IMR-90 (cell line): ENCODE results near the gene AGBL1. TPM values are rescaled to one million over a fixed set of nuclear protein-coding genes. Genes with fewer than 3 reads are reported as not detected.

Source experiments
- ATAC-seq: fragments of 200-7000 bp; cut with Tn5 transposase; 2 replicates; pipeline ENCODE4 v1.9.1; 2020; ENCODE audit warnings: low read depth, mild to moderate bottlenecking, moderate library complexity
- BruUV-seq: library from RNA; stranded (reverse); fragments of 400-500 nt; replicated peaks from 2 replicates; lab custom pipeline; 2021; lab: Mats Ljungman, UMichigan
- CTCF ChIA-PET: fragments of 300-600 bp; formaldehyde crosslinking; extraction: SDS; loops from one replicate; lab custom pipeline; 2021; ENCODE audit warnings: antibody characterized with exemption; lab: Yijun Ruan, JAX
- POLR2A ChIA-PET: fragments of 300-600 bp; sonication (Branson Sonifier 250); formaldehyde crosslinking; loops from one replicate; lab custom pipeline; 2022; ENCODE audit warnings: antibody characterized with exemption; ENCODE audit not compliant: unreplicated experiment; lab: Charles Lee
- DNase-seq: peaks from one replicate; pipeline ENCODE4 v3.0.0; 2013
- H2AFZ ChIP-seq: replicated peaks from 2 replicates; pipeline ENCODE3; 2013; ENCODE audit warnings: low read length, mild to moderate bottlenecking; ENCODE audit not compliant: poor library complexity
- H2AK5ac ChIP-seq: 2 replicates; pipeline ENCODE4 v1.6.1; 2013; ENCODE audit warnings: low read depth, low read length, inconsistent platforms
- H2AK9ac ChIP-seq: replicated peaks from 2 replicates; pipeline ENCODE3; 2013; ENCODE audit warnings: mild to moderate bottlenecking, low read depth, low read length, moderate library complexity; ENCODE audit not compliant: poor library complexity
- H2BK120ac ChIP-seq: 2 replicates; pipeline ENCODE4 v1.6.1; 2013; ENCODE audit warnings: low read depth, low read length, inconsistent platforms
- H2BK15ac ChIP-seq: 3 replicates; pipeline ENCODE4 v1.6.1; 2013; ENCODE audit warnings: low read depth, low read length, inconsistent platforms
- H2BK20ac ChIP-seq: 2 replicates; pipeline ENCODE4 v1.6.1; 2013; ENCODE audit warnings: low read depth, mild to moderate bottlenecking, inconsistent platforms, low read length, moderate library complexity
- H2BK5ac ChIP-seq: 2 replicates; pipeline ENCODE4 v1.6.1; 2013; ENCODE audit warnings: mild to moderate bottlenecking, low read depth, low read length, inconsistent platforms; ENCODE audit not compliant: poor library complexity, severe bottlenecking
- H3K14ac ChIP-seq: replicated peaks from 2 replicates; pipeline ENCODE4 v1.6.1; 2013; ENCODE audit warnings: low read depth, low read length, inconsistent platforms
- H3K18ac ChIP-seq: 2 replicates; pipeline ENCODE4 v1.6.1; 2013; ENCODE audit warnings: low read depth, low read length, control low read depth
- H3K23ac ChIP-seq: 2 replicates; pipeline ENCODE4 v1.6.1; 2013; ENCODE audit warnings: low read depth, low read length, inconsistent platforms
- H3K27ac ChIP-seq: 2 replicates; pipeline ENCODE4 v1.5.1; 2013; ENCODE audit warnings: mild to moderate bottlenecking, control low read depth, low read length; ENCODE audit not compliant: insufficient read depth
- H3K27me3 ChIP-seq: 2 replicates; pipeline ENCODE4 v1.6.1; 2013; ENCODE audit warnings: low read length; ENCODE audit not compliant: control insufficient read depth, insufficient read depth
- H3K36me3 ChIP-seq: 2 replicates; pipeline ENCODE4 v1.6.1; 2013; ENCODE audit warnings: low read length, mixed read lengths; ENCODE audit not compliant: control insufficient read depth, insufficient read depth
- H3K4ac ChIP-seq: 2 replicates; pipeline ENCODE4 v1.6.1; 2013; ENCODE audit warnings: low read depth, low read length, inconsistent platforms
- H3K4me1 ChIP-seq: 2 replicates; pipeline ENCODE4 v1.6.1; 2013; ENCODE audit warnings: low read length, mixed read lengths; ENCODE audit not compliant: control insufficient read depth, insufficient read depth
- H3K4me2 ChIP-seq: 2 replicates; pipeline ENCODE4 v1.6.1; 2013; ENCODE audit warnings: low read depth, mild to moderate bottlenecking, control low read depth, low read length, moderate library complexity
- H3K4me3 ChIP-seq: 2 replicates; pipeline ENCODE4 v1.5.1; 2013; ENCODE audit warnings: low read depth, mild to moderate bottlenecking, control low read depth, low read length, moderate library complexity; ENCODE audit not compliant: insufficient read depth
- H3K56ac ChIP-seq: 2 replicates; pipeline ENCODE4 v1.6.1; 2013; ENCODE audit warnings: low read length, inconsistent platforms; ENCODE audit not compliant: insufficient read depth; ENCODE audit errors: extremely low read depth
- H3K79me1 ChIP-seq, 2 experiments: 2 replicates each; pipeline ENCODE4 v1.6.1; 2013; ENCODE audit warnings: low read length in 2 of 2, inconsistent platforms in 1 of 2, low read depth in 1 of 2
- H3K9ac ChIP-seq: 2 replicates; pipeline ENCODE4 v1.6.1; 2013; ENCODE audit warnings: low read depth, low read length, control low read depth
- H3K9me1 ChIP-seq: 2 replicates; pipeline ENCODE4 v1.6.1; 2013; ENCODE audit warnings: low read length, inconsistent platforms; ENCODE audit not compliant: insufficient read depth
- H3K9me3 ChIP-seq: 2 replicates; pipeline ENCODE4 v1.6.1; 2013; ENCODE audit warnings: low read length; ENCODE audit not compliant: control insufficient read depth, insufficient read depth
- H4K20me1 ChIP-seq: 2 replicates; pipeline ENCODE4 v1.6.1; 2013; ENCODE audit warnings: low read length, inconsistent platforms; ENCODE audit not compliant: insufficient read depth
- H4K5ac ChIP-seq: 2 replicates; pipeline ENCODE4 v1.6.1; 2013; ENCODE audit warnings: mild to moderate bottlenecking, low read depth, low read length, control low read depth
- H4K8ac ChIP-seq, 2 experiments: 2 replicates each; pipeline ENCODE4 v1.6.1; 2013; ENCODE audit warnings: low read depth in 2 of 2, low read length in 2 of 2, control low read depth in 1 of 2, inconsistent platforms in 1 of 2
- H4K91ac ChIP-seq: 2 replicates; pipeline ENCODE4 v1.6.1; 2013; ENCODE audit warnings: low read depth, low read length, inconsistent platforms; ENCODE audit not compliant: insufficient read depth
- RAD21 ChIP-seq: IDR thresholded peaks from 2 replicates; pipeline ENCODE4 v1.6.1; 2012; ENCODE audit warnings: low read length, improper control_type of control experiment
- WGBS, 2 experiments: methylation state at CpG; one replicate each; pipeline versions ENCODE4 v1.1.5 to v1.1.7; 2013; ENCODE audit warnings: missing lambda C conversion rate in 2 of 2; ENCODE audit not compliant: insufficient read length in 1 of 2; ENCODE audit errors: extremely low coverage in 2 of 2; 5-methylcytosine and 5-hydroxymethylcytosine counted together
- dilution Hi-C: fragments of 300-500 bp; cut with HindIII; formaldehyde crosslinking; loops from one replicate; pipeline ENCODE4 v1.14.3; 2018; ENCODE audit warnings: low sequenced_read_pairs; ENCODE audit not compliant: unreplicated experiment
- in situ Hi-C: fragments of 300-500 bp; cut with MboI; formaldehyde crosslinking; loops from 3 replicates; pipeline ENCODE4 v1.14.3; 2019; ENCODE audit warnings: low sequenced_read_pairs, inconsistent platforms, mixed read lengths
- intact Hi-C: fragments of 100-400 bp; cut with micrococcal nuclease; formaldehyde crosslinking; loops from 2 replicates; pipeline ENCODE4 v1.10.0; 2022
- polyA plus RNA-seq, 3 experiments: library from polyadenylated mRNA; depleted of rRNA; stranded (reverse); fragments of >200 nt; gene quantifications; 2 replicates each; pipeline ENCODE4 v1.2.3, GENCODE V29; 2012; ENCODE audit warnings: low replicate concordance in 1 of 3
- total RNA-seq: library from RNA; depleted of rRNA; stranded (reverse); fragments of >200 nt; gene quantifications from 2 replicates; pipeline ENCODE4 v1.2.3, GENCODE V29; 2012

AGBL1 gene
- total and polyA plus RNA-seq, 2 of the 4 experiments (the other 2 are of a cell fraction), result not detected

DNA sequence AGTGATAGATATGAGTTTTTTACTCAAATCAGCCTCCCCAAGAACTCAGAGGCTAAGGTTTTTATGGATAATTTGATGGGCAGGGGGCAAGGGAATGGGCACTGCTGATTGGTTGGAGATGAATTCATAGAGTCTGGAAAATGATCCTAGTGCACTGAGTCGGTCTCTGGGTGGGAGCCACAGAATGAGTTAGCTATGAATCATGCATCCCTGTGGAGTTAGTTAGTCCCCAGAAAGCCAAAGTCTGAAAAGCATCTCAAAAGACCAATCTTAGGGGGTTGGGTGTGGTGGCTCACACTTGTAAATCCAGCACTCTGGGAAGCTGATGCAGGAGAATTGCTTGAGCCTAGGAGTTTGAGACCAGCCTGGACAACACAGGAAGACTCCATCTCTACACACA is 516.1 kb downstream of the AGBL1 start:
- Histone ChIP-seq H4K20me1 (no peaks in the 10 kb centered on the region), H3K18ac (no peak overlapping the region), H3K79me1 (no peaks in the 10 kb centered on the region), H3K9me1 (no peaks in the 10 kb centered on the region), H2BK5ac (no peak overlapping the region), H3K14ac (no peak overlapping the region), H3K4me3 (no peak overlapping the region), H3K36me3 (no peaks in the 10 kb centered on the region), H2AFZ (no peak overlapping the region), H3K9ac (no peak overlapping the region), H4K5ac (no peak overlapping the region), H3K4me2 (no peak overlapping the region), H3K4me1 (no peaks in the 10 kb centered on the region), H3K56ac (no peak overlapping the region), H3K27me3 (no peaks in the 10 kb centered on the region), H4K8ac (no peak overlapping the region), H3K9me3 (peaks cover 3% of the 10 kb centered on the region; the same call in 1 of the 2 replicates), H2AK5ac (no peak overlapping the region), H3K23ac (no peak overlapping the region), H2BK20ac (no peak overlapping the region), H2BK15ac (no peak overlapping the region), H3K4ac (no peak overlapping the region), H2BK120ac (no peak overlapping the region), H2AK9ac (no peak overlapping the region), H3K27ac (no peak overlapping the region), H4K91ac (no peak overlapping the region)
- POLR2A ChIA-PET, result no interaction called here
- dilution Hi-C loops, result no loop called here
- no TSS peak for BruUV-seq
- in situ Hi-C loops, result no loop called here
- TF ChIP-seq RAD21, result no peak
- intact Hi-C loops, result no loop called here
- no peak for ATAC-seq
- DNase-seq, result no peak
- CTCF ChIA-PET, result no interaction called here
- no CpG with 5 or more reads among the region's 1 CpG for WGBS, 2 experiments
